HepG2 (cell line): ENCODE measurements around the gene PIAS3. TPM values are rescaled to one million over a fixed set of nuclear protein-coding genes. Genes with fewer than 3 reads are reported as not detected.

ENCODE experiments used
- ATAC-seq: fragments of 200-7000 bp; cut with Tn5 transposase; 3 replicates; pipeline ENCODE4 v1.9.1; 2020; ENCODE audit warnings: mild to moderate bottlenecking, moderate library complexity
- BruUV-seq: library from RNA; stranded (reverse); fragments of 400-500 nt; replicated peaks from 2 replicates; lab custom pipeline; 2021; lab: Mats Ljungman, UMichigan
- CTCF ChIA-PET: fragments of 300-600 bp; formaldehyde crosslinking; extraction: SDS; loops from one replicate; lab custom pipeline; 2021; ENCODE audit warnings: low total read pairs, inconsistent platforms, low intra/inter-chr PET ratio; lab: Yijun Ruan, JAX
- POLR2A ChIA-PET: fragments of 350-600 bp; sonication (Branson Sonifier 250); formaldehyde crosslinking; loops from one replicate; lab custom pipeline; 2020; ENCODE audit warnings: antibody characterized with exemption, inconsistent platforms; lab: Yijun Ruan, JAX
- DNase-seq: peaks from one replicate; pipeline ENCODE4 v3.0.0-alpha.2; 2015; ENCODE audit warnings: low spot score
- FAIRE-seq: peaks from 3 replicates; lab custom pipeline; 2011; peaks lifted over from hg19 to GRCh38; lab: Jason Lieb, UNC
- H2AFZ ChIP-seq: one replicate; pipeline ENCODE4 v1.6.1; 2011; ENCODE audit warnings: low read length, inconsistent platforms
- H3K27ac ChIP-seq: fragments of 300-600 bp; 3 replicates; pipeline ENCODE4 v1.8.0; 2011; ENCODE audit warnings: mixed run types, mild to moderate bottlenecking, mixed read lengths, low read length, inconsistent platforms; ENCODE audit not compliant: insufficient read depth; ENCODE audit errors: extremely low read length
- H3K27me3 ChIP-seq, 2 experiments: fragments of 200-600 bp in 1 of 2; 2 replicates in 1 of 2; 3 replicates in 1 of 2; pipeline versions ENCODE4 v1.6.0 to v1.8.0; 2011; ENCODE audit warnings: low read length in 2 of 2, mild to moderate bottlenecking in 2 of 2, moderate library complexity in 2 of 2, inconsistent platforms in 1 of 2; ENCODE audit not compliant: insufficient read depth in 2 of 2, control insufficient read depth in 1 of 2
- H3K36me3 ChIP-seq, 2 experiments: fragments of 200-600 bp in 1 of 2; replicated peaks in 1 of 2; 2 replicates in 1 of 2; 3 replicates in 1 of 2; pipeline versions ENCODE4 v1.5.1 to v1.8.0; 2011; ENCODE audit warnings: low read length in 2 of 2, inconsistent platforms in 1 of 2; ENCODE audit not compliant: insufficient read depth in 2 of 2, control insufficient read depth in 1 of 2
- H3K4me1 ChIP-seq: 2 replicates; pipeline ENCODE4 v1.5.1; 2012; ENCODE audit warnings: low read length, inconsistent platforms; ENCODE audit not compliant: insufficient read depth
- H3K4me2 ChIP-seq: 2 replicates; pipeline ENCODE4 v1.6.0; 2011; ENCODE audit warnings: low read depth, low read length, inconsistent platforms
- H3K4me3 ChIP-seq, 3 experiments: fragments of 200-600 bp in 1 of 3; sonication (generic), shearing (Covaris generic) in 1 of 3; replicated peaks in 1 of 3; 2 replicates each; pipeline ENCODE4 v1.5.1; 2011 to 2016; ENCODE audit warnings: low read length in 3 of 3, inconsistent platforms in 2 of 3, low read depth in 2 of 3, mild to moderate bottlenecking in 2 of 3, control low read depth in 1 of 3, mixed read lengths in 1 of 3; ENCODE audit not compliant: insufficient read depth in 1 of 3
- H3K79me2 ChIP-seq: one replicate; pipeline ENCODE4 v1.6.1; 2011; ENCODE audit warnings: low read length, inconsistent platforms; ENCODE audit not compliant: insufficient read depth
- H3K9ac ChIP-seq: 2 replicates; pipeline ENCODE4 v1.6.0; 2011; ENCODE audit warnings: mild to moderate bottlenecking, low read depth, low read length, inconsistent platforms; ENCODE audit not compliant: insufficient read depth
- H3K9me3 ChIP-seq: 2 replicates; pipeline ENCODE4 v1.5.1; 2012; ENCODE audit warnings: mild to moderate bottlenecking, low read length
- H4K20me1 ChIP-seq: 2 replicates; pipeline ENCODE4 v1.6.0; 2011; ENCODE audit warnings: inconsistent platforms, mild to moderate bottlenecking, low read length, moderate library complexity; ENCODE audit not compliant: insufficient read depth
- ARID5B ChIP-seq: IDR thresholded peaks from 2 replicates; pipeline ENCODE4 v1.4.0; 2020; ENCODE audit warnings: mild to moderate bottlenecking, missing genetic modification reagents
- CAMTA2 ChIP-seq: sonication (generic); formaldehyde crosslinking; IDR thresholded peaks from 2 replicates; pipeline ENCODE4 v1.4.0; 2020; ENCODE audit warnings: mild to moderate bottlenecking, missing genetic modification reagents, borderline replicate concordance
- FOXJ3 ChIP-seq: sonication (generic); formaldehyde crosslinking; IDR thresholded peaks from 2 replicates; pipeline ENCODE4 v1.4.0; 2020; ENCODE audit warnings: missing genetic modification reagents, mild to moderate bottlenecking, borderline replicate concordance
- HIVEP1 ChIP-seq: sonication (generic); formaldehyde crosslinking; IDR thresholded peaks from 2 replicates; pipeline ENCODE4 v1.4.0; 2020; ENCODE audit warnings: mild to moderate bottlenecking, missing genetic modification reagents
- MBNL3 ChIP-seq: fragments of 250-450 bp; sonication (Bioruptor Pico); conservative IDR thresholded peaks from 2 replicates; pipeline ENCODE4 v1.8.0; 2022; ENCODE audit warnings: mild to moderate bottlenecking, inconsistent platforms
- MEIS2 ChIP-seq: sonication (generic); formaldehyde crosslinking; IDR thresholded peaks from 2 replicates; pipeline ENCODE4 v1.9.0; 2021; ENCODE audit warnings: mild to moderate bottlenecking, missing genetic modification reagents
- RAD21 ChIP-seq: fragments of 450-650 bp; formaldehyde crosslinking; IDR thresholded peaks from 2 replicates; pipeline ENCODE4 v1.5.0; 2020; ENCODE audit warnings: mild to moderate bottlenecking
- TRAFD1 ChIP-seq: sonication (generic); formaldehyde crosslinking; IDR thresholded peaks from 2 replicates; pipeline ENCODE4 v1.5.1; 2020; ENCODE audit warnings: missing genetic modification reagents, mild to moderate bottlenecking, borderline replicate concordance
- ZHX1 ChIP-seq: sonication (generic); formaldehyde crosslinking; IDR thresholded peaks from 2 replicates; pipeline ENCODE4 v1.8.1; 2022; ENCODE audit warnings: low read depth, mild to moderate bottlenecking, missing genetic modification reagents
- ZNF331 ChIP-seq: sonication (generic); formaldehyde crosslinking; IDR thresholded peaks from 2 replicates; pipeline ENCODE4 v1.4.0; 2020; ENCODE audit warnings: missing genetic modification reagents
- ZNF431 ChIP-seq: sonication (generic); formaldehyde crosslinking; IDR thresholded peaks from 2 replicates; pipeline ENCODE4 v1.9.0; 2022; ENCODE audit warnings: missing genetic modification reagents, low read depth, mild to moderate bottlenecking, borderline replicate concordance
- ZNF547 ChIP-seq: sonication (generic); formaldehyde crosslinking; IDR thresholded peaks from 2 replicates; pipeline ENCODE4 v1.5.1; 2020; ENCODE audit warnings: mild to moderate bottlenecking, missing genetic modification reagents
- ZNF672 ChIP-seq: sonication (generic); formaldehyde crosslinking; IDR thresholded peaks from 2 replicates; pipeline ENCODE4 v1.8.1; 2022; ENCODE audit warnings: missing genetic modification reagents
- WGBS: methylation state at CpG from one replicate; pipeline ENCODE4 v1.1.6; 2017; ENCODE audit warnings: low lambda C conversion rate; 5-methylcytosine and 5-hydroxymethylcytosine counted together
- in situ Hi-C: cut with HindIII; loops from 2 replicates; pipeline ENCODE4 v1.10.0; 2017; ENCODE audit warnings: low pct_unique_long_range_greater_than_20kb; ENCODE audit not compliant: extremely low pct_ligation_motif_present
- intact Hi-C: fragments of 100-400 bp; cut with micrococcal nuclease; formaldehyde crosslinking; loops from one replicate; pipeline ENCODE4 v1.10.0; 2022; ENCODE audit not compliant: unreplicated experiment
- polyA plus RNA-seq, 8 experiments: library from polyadenylated mRNA; depleted of rRNA in 3 of 8; stranded (reverse) in 7 of 8; unstranded in 1 of 8; fragments of >200 nt; fragmentation: Illumina TruSeq in 4 of 8; extraction: Trizol in 4 of 8; gene quantifications; 2 replicates each; pipeline versions ENCODE4 v1.2.1 to v1.2.3, GENCODE V29; 2011 to 2016; ENCODE audit warnings: low read depth in 4 of 8, missing spikeins in 1 of 8, mixed read lengths in 1 of 8; ENCODE audit not compliant: insufficient read depth in 1 of 8
- total RNA-seq, 5 experiments: library from RNA; depleted of rRNA; stranded (reverse); fragments of >200 nt; fragmentation: Illumina TruSeq; extraction: Trizol; gene quantifications; 2 replicates each; pipeline ENCODE4 v1.2.3, GENCODE V29; 2016; ENCODE audit warnings: low read depth in 1 of 5

PIAS3 gene
- total and polyA plus RNA-seq, 2 of the 13 experiments (the other 11 are each of a cell fraction or from before 2014, with no cell fraction given): 3.7 to 8.0 TPM

GRCh38 chr1:145908653-145909052, 49.8 kb upstream of the PIAS3 start:
- POLR2A ChIA-PET: interaction anchor here (2.0 to 4.3 kb wide), 3 partner anchors 11 to 19 kb away, joined by 5 to 25 read pairs (median 6); partner anchors contain the start of gene RBM8A
- Histone ChIP-seq H2AFZ (no peak overlapping the region), H3K4me2 (no peak overlapping the region), H3K9me3 (no peaks in the 10 kb centered on the region), H3K36me3 (peaks cover 5 to 14% of the 10 kb centered on the region in 2 experiments; a peak in 4 of 5 replicates), H3K4me1 (peaks cover 46% of the 10 kb centered on the region), H3K27me3 (no peaks in the 10 kb centered on the region), H3K27ac (no peak overlapping the region), H4K20me1 (no peaks in the 10 kb centered on the region), H3K79me2 (no peaks in the 10 kb centered on the region), H3K4me3 (no peak overlapping the region), H3K9ac (no peak overlapping the region)
- CTCF ChIA-PET: interaction anchor here (4.4 kb wide), 1 partner anchor 17 kb away, joined by 93 read pairs; no protein-coding TSS in a partner anchor
- in situ Hi-C loops: no loop called here
- intact Hi-C loops: no loop called here
- FAIRE-seq (no peak), DNase-seq (no peak), ATAC-seq (no peak)
- no TSS peak for BruUV-seq
- WGBS: 70% methylated on average over 1 of the region's 1 CpG
- TF ChIP-seq HIVEP1 (no peak), RAD21 (CRISPR knock-in tag) (no peak), ZNF331 (no peak), ZHX1 (CRISPR knock-in tag) (no peak), ZNF547 (CRISPR knock-in tag) (no peak), MEIS2 (CRISPR knock-in tag) (no peak), TRAFD1 (CRISPR knock-in tag) (no peak), ARID5B (no peak), MBNL3 (no peak), ZNF431 (no peak), CAMTA2 (no peak), FOXJ3 (CRISPR knock-in tag) (no peak), ZNF672 (no peak)
